Tibial nerve (tissue), 4 donors: ENCODE measurements around the gene PTPN14. TPM values are rescaled to one million over a fixed set of nuclear protein-coding genes. Genes with fewer than 3 reads are reported as not detected.
A peak's percentile ranks its signal among the peaks of the same experiment; 100 is the strongest.

Experiments
- DNase-seq, 2 donors: peaks; one replicate each; pipeline ENCODE4 v3.0.0-alpha.2; 2019; ENCODE audit warnings: low spot score in 2 of 2
- H3K27ac ChIP-seq, 4 donors: fragments of 200-600 bp; sonication (generic) in 3 of 4; one replicate each; pipeline ENCODE4 v1.5.1; 2017 to 2019; ENCODE audit warnings: mild to moderate bottlenecking in 1 of 4
- H3K27me3 ChIP-seq, 2 donors: fragments of 200-600 bp; sonication (generic) in 1 of 2; one replicate each; pipeline versions ENCODE4 v1.5.1 to v1.6.0; 2017 to 2019
- H3K36me3 ChIP-seq, 3 donors: fragments of 200-600 bp; sonication (generic); one replicate each; pipeline ENCODE4 v1.5.1; 2018 to 2019
- H3K4me1 ChIP-seq, 4 donors: fragments of 200-600 bp; sonication (generic) in 3 of 4; one replicate each; pipeline ENCODE4 v1.5.1; 2017 to 2019
- H3K4me3 ChIP-seq, 4 donors: fragments of 200-600 bp; sonication (generic) in 3 of 4; one replicate each; pipeline ENCODE4 v1.5.1; 2017 to 2019; ENCODE audit warnings: mild to moderate bottlenecking in 1 of 4, moderate library complexity in 1 of 4
- H3K9me3 ChIP-seq, 4 donors: fragments of 200-600 bp; sonication (generic) in 3 of 4; one replicate each; pipeline ENCODE4 v1.5.1; 2017 to 2019
- EP300 ChIP-seq, 2 donors: sonication (generic); formaldehyde crosslinking; IDR thresholded peaks; one replicate each; pipeline ENCODE4 v1.6.1; 2017; ENCODE audit warnings: antibody characterized with exemption in 2 of 2, mild to moderate bottlenecking in 1 of 2
- POLR2A ChIP-seq, 2 donors: fragments of 450-650 bp; IDR thresholded peaks; one replicate each; pipeline ENCODE4 v1.6.1; 2017; ENCODE audit warnings: antibody characterized with exemption in 2 of 2, mild to moderate bottlenecking in 2 of 2, moderate library complexity in 2 of 2
- WGBS, 2 donors: methylation state at CpG; one replicate each; pipeline ENCODE4 v1.1.5; 2018; 5-methylcytosine and 5-hydroxymethylcytosine counted together
- total RNA-seq, 4 donors: library from RNA; depleted of rRNA; stranded (reverse); fragments of >200 nt; gene quantifications; one replicate each; pipeline ENCODE4 v1.1.0, GENCODE V29; 2016
- TF ChIP-seq, protein P1 (sequence below), 5 experiments: fragments of 200-600 bp in 3 of 5; fragments of 450-650 bp in 2 of 5; sonication (generic) in 3 of 5; IDR thresholded peaks; one replicate each; pipeline ENCODE4 v1.5.1; 2016 to 2019; ENCODE audit warnings: antibody characterized with exemption in 5 of 5, mild to moderate bottlenecking in 3 of 5, moderate library complexity in 2 of 5

PTPN14 gene
- total RNA-seq, 4 donors from 2014 or later = 25.8 to 47.4 (median 38.2) TPM

DNA sequence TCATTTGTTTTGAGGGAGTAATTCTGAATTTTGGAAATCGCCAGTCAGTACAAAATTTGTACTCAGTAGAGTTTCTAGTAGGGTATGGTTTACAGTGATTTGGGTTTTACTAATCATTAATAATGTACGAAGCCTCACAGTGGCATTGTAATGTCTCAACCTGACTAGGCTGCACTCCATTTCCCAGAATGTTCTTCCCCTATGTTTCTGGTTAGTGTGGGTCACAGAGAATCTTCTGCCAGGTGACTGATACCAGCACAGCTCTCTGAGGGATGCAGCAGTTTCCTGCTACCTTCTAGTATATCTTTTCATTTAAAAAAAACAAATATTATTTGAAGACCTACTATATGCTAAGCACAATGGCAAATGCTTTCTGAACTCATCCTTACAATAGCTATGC lies 112.9 kb downstream of the PTPN14 start:
- peaks cover 0 to 26% (median 5%) of the 10 kb centered on the region in 4 donors for H3K4me1 ChIP-seq
- TF ChIP-seq POLR2A (IDR thresholded peaks at IDR 0.05) = no peak
- TF ChIP-seq, protein P1, sequence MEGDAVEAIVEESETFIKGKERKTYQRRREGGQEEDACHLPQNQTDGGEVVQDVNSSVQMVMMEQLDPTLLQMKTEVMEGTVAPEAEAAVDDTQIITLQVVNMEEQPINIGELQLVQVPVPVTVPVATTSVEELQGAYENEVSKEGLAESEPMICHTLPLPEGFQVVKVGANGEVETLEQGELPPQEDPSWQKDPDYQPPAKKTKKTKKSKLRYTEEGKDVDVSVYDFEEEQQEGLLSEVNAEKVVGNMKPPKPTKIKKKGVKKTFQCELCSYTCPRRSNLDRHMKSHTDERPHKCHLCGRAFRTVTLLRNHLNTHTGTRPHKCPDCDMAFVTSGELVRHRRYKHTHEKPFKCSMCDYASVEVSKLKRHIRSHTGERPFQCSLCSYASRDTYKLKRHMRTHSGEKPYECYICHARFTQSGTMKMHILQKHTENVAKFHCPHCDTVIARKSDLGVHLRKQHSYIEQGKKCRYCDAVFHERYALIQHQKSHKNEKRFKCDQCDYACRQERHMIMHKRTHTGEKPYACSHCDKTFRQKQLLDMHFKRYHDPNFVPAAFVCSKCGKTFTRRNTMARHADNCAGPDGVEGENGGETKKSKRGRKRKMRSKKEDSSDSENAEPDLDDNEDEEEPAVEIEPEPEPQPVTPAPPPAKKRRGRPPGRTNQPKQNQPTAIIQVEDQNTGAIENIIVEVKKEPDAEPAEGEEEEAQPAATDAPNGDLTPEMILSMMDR (IDR thresholded peaks at IDR 0.05) = no peak
- TF ChIP-seq EP300 (IDR thresholded peaks at IDR 0.05) = no peak
- peak overlapping the region in 2 of 4 donors; percentile 78 to 79 for H3K27ac ChIP-seq
- no peak for DNase-seq
- no peaks in the 10 kb centered on the region for H3K36me3 ChIP-seq
- no peak overlapping the region for H3K4me3 ChIP-seq
- no peaks in the 10 kb centered on the region for H3K27me3 ChIP-seq
- no peaks in the 10 kb centered on the region for H3K9me3 ChIP-seq
- WGBS, 2 donors = 94 to 97% methylated on average over 2 of the region's 2 CpGs

DNA sequence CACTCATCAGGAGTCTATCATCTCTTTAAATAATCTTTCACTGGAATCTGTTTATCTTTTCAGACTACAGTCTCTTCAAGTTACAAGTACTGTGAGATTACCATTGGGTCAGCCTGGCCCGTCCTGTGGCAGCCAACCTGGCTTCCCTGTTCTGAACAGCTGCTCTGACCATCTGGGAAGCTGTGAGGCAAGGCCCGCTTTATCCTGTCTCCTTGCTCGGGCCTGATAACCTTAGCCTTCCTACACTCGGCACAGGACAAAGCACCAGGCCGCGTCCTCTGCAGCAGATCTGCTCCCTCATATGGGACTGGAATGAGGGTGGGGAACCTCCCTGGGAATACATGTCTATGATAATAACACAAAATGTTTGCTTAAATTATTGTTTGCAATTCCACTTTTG lies 113.3 kb downstream of the PTPN14 start:
- TF ChIP-seq, protein P1 (IDR thresholded peaks at IDR 0.05) = no peak
- TF ChIP-seq POLR2A (IDR thresholded peaks at IDR 0.05) = no peak
- TF ChIP-seq EP300 (IDR thresholded peaks at IDR 0.05) = no peak
- Histone ChIP-seq H3K9me3 (no peaks in the 10 kb centered on the region), H3K4me3 (no peak overlapping the region), H3K36me3 (no peaks in the 10 kb centered on the region), H3K4me1 (peaks cover 0 to 21% (median 5%) of the 10 kb centered on the region in 4 donors), H3K27me3 (no peaks in the 10 kb centered on the region), H3K27ac (no peak overlapping the region)
- 79 to 81% methylated on average over 6 of the region's 6 CpGs for WGBS, 2 donors
- DNase-seq = no peak

DNA sequence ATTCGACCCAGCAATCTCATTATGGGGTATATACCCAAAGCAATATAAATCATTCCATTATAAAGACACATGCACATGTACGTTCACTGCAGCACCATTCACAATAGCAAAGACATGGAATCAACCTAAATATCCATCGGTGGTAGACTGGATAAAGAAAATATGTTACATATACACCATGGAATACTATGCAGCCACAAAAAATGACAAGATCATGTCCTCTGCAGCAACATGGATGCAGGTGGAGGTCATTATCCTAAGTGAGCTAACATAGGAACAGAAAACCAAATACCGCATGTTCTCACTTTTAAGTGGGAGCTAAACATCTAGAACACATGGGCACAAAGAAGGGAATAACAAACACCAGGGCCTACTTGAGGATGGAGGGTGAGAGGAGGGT lies 115.5 kb downstream of the PTPN14 start:
- DNase-seq = no peak
- H3K4me1 ChIP-seq = peaks cover 0 to 20% (median 5%) of the 10 kb centered on the region in 4 donors
- no peaks in the 10 kb centered on the region for H3K36me3 ChIP-seq
- H3K27me3 ChIP-seq = no peaks in the 10 kb centered on the region
- TF ChIP-seq EP300 (IDR thresholded peaks at IDR 0.05) (no peak), POLR2A (IDR thresholded peaks at IDR 0.05) (no peak)
- TF ChIP-seq, protein P1 (IDR thresholded peaks at IDR 0.05) = no peak
- no peak overlapping the region for H3K4me3 ChIP-seq
- H3K27ac ChIP-seq = no peak overlapping the region
- no peaks in the 10 kb centered on the region for H3K9me3 ChIP-seq
- 95% methylated on average over 4 of the region's 4 CpGs for WGBS, 2 donors

DNA sequence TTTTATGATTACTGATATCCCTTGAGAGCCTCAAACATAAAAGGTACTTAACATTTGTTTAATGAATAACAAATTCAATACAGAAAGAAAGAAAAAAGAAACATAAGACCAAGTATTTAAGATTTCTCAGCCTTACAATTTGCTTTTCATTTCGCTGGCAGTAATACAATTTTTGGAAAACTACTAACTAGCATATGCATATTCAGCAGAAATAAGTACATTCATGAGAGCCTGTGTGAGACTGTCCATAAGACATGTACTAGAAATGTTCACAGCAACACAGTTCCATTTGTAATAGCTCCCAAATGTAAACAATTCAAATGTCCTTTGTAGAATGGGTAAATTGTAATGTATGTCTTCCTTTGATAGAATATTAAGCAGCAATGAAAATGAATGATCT lies 119.2 kb downstream of the PTPN14 start:
- TF ChIP-seq POLR2A (IDR thresholded peaks at IDR 0.05) = no peak
- TF ChIP-seq, protein P1 (IDR thresholded peaks at IDR 0.05) = no peak
- TF ChIP-seq EP300 (IDR thresholded peaks at IDR 0.05) = no peak

DNA sequence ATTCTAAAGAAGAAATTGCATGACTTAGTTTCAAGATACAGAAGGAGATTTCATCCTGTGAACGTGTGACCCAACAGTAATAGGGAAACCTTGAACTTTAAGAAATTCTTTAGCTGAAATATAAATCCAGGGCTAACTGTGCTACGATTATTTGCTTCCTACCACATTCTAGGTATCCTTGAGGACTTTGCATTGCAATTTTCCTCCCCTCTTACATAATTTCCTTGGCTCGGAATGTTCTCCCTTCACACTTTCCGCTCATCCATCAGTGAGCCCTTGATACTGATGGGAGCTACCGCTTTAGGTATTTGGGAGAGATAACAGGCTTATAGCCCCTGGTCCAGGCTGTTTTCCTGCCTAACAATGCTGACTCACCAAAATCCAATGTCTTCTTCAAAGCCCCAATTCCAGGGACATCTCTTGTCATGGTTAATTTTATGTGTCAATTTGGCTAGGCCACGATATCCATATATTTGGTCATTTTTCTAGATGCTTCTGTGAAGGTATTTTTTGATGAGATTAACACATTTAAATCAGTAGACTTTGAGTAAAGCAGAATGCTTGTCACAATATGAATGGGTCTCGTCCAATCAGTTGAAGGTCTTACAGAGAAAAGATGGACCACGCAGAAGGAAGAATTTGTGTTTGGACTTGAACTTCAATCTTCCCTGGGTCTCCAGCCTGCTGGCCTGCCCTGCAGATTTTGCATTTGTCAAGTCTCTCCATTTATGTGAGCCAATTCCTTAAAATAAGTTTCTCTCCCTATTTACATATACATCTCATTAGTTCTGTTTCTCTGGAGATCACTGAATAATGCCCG lies 121.2 kb downstream of the PTPN14 start:
- WGBS, 2 donors = 82 to 83% methylated on average over 9 of the region's 9 CpGs
- H3K27ac ChIP-seq = no peak overlapping the region
- H3K4me1 ChIP-seq = peaks cover 0 to 17% (median 6%) of the 10 kb centered on the region in 4 donors
- DNase-seq = no peak
- H3K4me3 ChIP-seq = no peak overlapping the region
- TF ChIP-seq, protein P1 (IDR thresholded peaks at IDR 0.05) = no peak
- TF ChIP-seq EP300 (IDR thresholded peaks at IDR 0.05) (no peak), POLR2A (IDR thresholded peaks at IDR 0.05) (no peak)
- H3K9me3 ChIP-seq = no peaks in the 10 kb centered on the region
- no peaks in the 10 kb centered on the region for H3K27me3 ChIP-seq
- H3K36me3 ChIP-seq = no peaks in the 10 kb centered on the region

More for the DNA sequence above, 119.2 kb downstream of the PTPN14 start:
- Histone ChIP-seq H3K27me3 (no peaks in the 10 kb centered on the region), H3K36me3 (no peaks in the 10 kb centered on the region), H3K4me3 (no peak overlapping the region), H3K9me3 (no peaks in the 10 kb centered on the region), H3K27ac (no peak overlapping the region), H3K4me1 (peaks cover 0 to 4% (median 0%) of the 10 kb centered on the region in 4 donors)
- DNase-seq = no peak
- WGBS, 2 donors = 38 to 54% methylated on average over 1 of the region's 1 CpG
